GM21447 (cell line): ENCODE data around the gene RTEL1.
"Not testable (repeated sequence)": the region's sequence is repeated elsewhere in the genome, so short reads cannot be mapped to it uniquely, and the experiment has no call there.

Experiments used
- ATAC-seq: cut with Tn5 transposase; IDR thresholded peaks from one replicate; pipeline ENCODE4 v1.9.1; 2021; ENCODE audit not compliant: unreplicated experiment

The RTEL1 gene, protein sequence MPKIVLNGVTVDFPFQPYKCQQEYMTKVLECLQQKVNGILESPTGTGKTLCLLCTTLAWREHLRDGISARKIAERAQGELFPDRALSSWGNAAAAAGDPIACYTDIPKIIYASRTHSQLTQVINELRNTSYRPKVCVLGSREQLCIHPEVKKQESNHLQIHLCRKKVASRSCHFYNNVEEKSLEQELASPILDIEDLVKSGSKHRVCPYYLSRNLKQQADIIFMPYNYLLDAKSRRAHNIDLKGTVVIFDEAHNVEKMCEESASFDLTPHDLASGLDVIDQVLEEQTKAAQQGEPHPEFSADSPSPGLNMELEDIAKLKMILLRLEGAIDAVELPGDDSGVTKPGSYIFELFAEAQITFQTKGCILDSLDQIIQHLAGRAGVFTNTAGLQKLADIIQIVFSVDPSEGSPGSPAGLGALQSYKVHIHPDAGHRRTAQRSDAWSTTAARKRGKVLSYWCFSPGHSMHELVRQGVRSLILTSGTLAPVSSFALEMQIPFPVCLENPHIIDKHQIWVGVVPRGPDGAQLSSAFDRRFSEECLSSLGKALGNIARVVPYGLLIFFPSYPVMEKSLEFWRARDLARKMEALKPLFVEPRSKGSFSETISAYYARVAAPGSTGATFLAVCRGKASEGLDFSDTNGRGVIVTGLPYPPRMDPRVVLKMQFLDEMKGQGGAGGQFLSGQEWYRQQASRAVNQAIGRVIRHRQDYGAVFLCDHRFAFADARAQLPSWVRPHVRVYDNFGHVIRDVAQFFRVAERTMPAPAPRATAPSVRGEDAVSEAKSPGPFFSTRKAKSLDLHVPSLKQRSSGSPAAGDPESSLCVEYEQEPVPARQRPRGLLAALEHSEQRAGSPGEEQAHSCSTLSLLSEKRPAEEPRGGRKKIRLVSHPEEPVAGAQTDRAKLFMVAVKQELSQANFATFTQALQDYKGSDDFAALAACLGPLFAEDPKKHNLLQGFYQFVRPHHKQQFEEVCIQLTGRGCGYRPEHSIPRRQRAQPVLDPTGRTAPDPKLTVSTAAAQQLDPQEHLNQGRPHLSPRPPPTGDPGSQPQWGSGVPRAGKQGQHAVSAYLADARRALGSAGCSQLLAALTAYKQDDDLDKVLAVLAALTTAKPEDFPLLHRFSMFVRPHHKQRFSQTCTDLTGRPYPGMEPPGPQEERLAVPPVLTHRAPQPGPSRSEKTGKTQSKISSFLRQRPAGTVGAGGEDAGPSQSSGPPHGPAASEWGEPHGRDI (N-terminal part only)

DNA sequence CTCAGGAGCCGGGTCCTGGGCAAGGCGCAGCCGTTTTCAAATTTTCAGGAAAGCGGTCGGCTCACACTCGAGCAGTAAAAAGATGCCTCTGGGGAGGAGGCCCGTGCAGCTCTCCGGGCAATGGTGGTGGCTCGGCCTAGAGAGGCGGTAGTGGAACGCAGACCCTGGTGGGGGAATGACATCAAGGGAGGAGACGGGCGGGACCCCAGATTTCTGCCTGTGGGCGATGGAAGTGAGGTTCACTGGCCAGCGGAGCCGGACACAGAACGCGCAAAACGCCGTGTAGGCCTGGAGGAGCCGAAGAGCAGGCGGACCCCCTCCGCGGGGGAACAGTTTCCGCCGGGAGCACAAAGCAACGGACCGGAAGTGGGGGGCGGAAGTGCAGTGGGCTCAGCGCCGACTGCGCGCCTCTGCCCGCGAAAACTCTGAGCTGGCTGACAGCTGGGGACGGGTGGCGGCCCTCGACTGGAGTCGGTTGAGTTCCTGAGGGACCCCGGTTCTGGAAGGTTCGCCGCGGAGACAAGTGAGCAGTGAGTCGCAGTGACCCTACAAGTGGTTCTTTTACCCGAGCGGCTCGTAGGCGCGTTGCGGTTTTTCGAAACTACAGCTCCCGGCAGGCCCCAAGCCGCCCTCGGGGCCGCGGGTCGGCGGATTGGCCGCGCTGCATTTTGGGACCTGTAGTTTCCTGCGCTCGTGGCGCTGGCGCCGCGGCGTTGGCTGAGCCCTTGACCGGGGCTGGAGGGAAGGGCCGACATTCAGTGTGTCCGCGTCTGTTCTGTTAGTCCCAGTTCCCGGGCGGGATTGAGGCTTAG is at the start of gene RTEL1:
Gene RTEL1, plus strand, starts transcription at position 376 of the 812 bp plus-strand sequence. CDS start 1,091 bp downstream, outside the sequence.
- ATAC-seq, result peak; percentile 76

DNA sequence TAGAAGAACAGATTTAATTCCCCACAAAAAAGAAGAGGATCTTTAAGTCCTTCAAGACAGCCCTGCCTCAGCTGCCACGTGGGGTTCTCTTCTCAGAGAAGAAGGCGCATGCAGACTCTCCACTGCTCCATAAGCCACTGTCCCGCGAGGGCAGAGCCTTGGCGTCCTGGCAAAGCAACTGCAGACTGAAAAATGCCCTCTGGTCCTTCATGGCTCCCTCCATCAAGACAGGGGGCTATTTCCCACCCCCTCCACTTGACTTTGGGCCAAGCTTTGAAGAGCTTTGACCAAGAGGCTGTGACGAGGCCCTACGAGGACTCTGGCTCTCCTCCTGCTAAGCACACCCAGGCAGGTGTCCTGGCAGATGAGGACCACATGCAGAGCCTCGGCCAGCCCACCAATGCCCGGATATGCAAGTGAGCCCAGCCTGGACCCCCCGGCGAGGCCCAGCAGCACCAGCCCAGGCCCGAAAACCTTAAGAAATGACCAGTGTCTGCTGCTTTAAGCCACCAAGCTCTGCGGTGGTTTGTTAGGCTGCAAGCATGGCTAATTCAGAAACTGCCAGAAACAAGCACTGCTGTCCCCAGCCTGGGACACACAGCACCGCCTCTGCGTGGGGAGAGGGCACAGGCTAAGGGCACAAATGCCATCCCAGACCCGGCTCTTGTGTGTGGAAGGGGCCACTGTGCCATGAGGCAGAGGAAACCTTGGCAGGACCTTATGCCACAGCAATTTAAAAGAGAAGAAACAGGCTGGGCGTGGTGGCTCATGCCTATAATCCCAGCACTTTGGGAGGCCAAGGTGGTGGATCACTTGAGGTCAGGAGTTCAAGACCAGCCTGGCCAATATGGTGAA is 47.3 kb upstream of the RTEL1 start:
- no peak for ATAC-seq

GRCh38 chr20:63611646-63612045 is 46.5 kb upstream of the RTEL1 start:
- no peak for ATAC-seq

- ATAC-seq, result no peak
These were observed 45.7 kb upstream of the RTEL1 start for GRCh38 chr20:63612276-63612931.

GRCh38 chr20:63613863-63614594 is 44.1 kb upstream of the RTEL1 start:
- not testable (repeated sequence) for ATAC-seq

GRCh38 chr20:63617092-63617875 is 40.8 kb upstream of the RTEL1 start:
- ATAC-seq, result no peak

- no peak for ATAC-seq
These were observed 40.2 kb upstream of the RTEL1 start for GRCh38 chr20:63617876-63618265.

- no peak for ATAC-seq
These were observed 39.7 kb upstream of the RTEL1 start for GRCh38 chr20:63618291-63618980.

- no peak for ATAC-seq
These were observed 39.0 kb upstream of the RTEL1 start for GRCh38 chr20:63619086-63619485.

- no peak for ATAC-seq
These were observed 38.6 kb upstream of the RTEL1 start for GRCh38 chr20:63619505-63619904.

GRCh38 chr20:63620991-63621390 is 37.1 kb upstream of the RTEL1 start:
- no peak for ATAC-seq

GRCh38 chr20:63622096-63622495 is 36.0 kb upstream of the RTEL1 start:
- ATAC-seq, result no peak

- ATAC-seq, result no peak
These were observed 35.4 kb upstream of the RTEL1 start for GRCh38 chr20:63622732-63623131.

- no peak for ATAC-seq
These were observed 33.6 kb upstream of the RTEL1 start for GRCh38 chr20:63624486-63624885.

DNA sequence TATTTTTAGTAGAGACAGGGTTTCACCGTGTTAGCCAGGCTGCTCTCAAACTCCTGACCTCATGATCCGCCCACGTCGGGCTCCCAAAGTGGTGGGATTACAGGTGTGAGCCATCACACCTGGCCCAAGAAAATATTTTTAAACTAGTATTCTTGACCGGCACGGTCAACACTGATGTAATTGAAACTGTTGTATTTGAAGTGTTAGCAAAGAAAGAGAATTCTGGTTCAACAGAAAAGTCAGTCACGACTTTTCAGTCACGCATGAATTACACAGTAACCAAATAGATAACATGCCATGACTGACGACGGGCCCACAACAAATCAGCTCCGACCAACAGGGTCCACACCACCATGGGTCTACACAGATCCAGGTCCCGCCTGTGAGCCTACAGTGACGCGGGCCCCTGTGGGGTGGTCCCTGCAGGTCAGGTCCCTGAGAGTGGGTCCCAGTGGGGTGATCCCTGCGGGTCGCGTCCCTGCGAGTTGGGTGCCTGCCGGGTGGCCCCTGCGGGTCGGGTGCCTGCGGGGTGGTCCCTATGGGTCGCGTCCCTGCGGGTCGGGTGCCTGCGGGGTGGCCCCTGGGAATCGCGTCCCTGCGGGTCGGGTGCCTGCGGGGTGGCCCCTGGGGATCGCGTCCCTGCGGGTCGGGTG is 32.2 kb upstream of the RTEL1 start:
- ATAC-seq, result no peak

- ATAC-seq, result peak; percentile 35
These were observed 31.5 kb upstream of the RTEL1 start, which contains the start of gene GMEB2 for GRCh38 chr20:63626424-63627128. Gene GMEB2, minus strand, starts transcription at chr20:63627101. Its CDS starts 7,704 bp downstream, at chr20:63619397.
